ENCODE measurements around the gene SYNM.

The SYNM gene

DNA sequence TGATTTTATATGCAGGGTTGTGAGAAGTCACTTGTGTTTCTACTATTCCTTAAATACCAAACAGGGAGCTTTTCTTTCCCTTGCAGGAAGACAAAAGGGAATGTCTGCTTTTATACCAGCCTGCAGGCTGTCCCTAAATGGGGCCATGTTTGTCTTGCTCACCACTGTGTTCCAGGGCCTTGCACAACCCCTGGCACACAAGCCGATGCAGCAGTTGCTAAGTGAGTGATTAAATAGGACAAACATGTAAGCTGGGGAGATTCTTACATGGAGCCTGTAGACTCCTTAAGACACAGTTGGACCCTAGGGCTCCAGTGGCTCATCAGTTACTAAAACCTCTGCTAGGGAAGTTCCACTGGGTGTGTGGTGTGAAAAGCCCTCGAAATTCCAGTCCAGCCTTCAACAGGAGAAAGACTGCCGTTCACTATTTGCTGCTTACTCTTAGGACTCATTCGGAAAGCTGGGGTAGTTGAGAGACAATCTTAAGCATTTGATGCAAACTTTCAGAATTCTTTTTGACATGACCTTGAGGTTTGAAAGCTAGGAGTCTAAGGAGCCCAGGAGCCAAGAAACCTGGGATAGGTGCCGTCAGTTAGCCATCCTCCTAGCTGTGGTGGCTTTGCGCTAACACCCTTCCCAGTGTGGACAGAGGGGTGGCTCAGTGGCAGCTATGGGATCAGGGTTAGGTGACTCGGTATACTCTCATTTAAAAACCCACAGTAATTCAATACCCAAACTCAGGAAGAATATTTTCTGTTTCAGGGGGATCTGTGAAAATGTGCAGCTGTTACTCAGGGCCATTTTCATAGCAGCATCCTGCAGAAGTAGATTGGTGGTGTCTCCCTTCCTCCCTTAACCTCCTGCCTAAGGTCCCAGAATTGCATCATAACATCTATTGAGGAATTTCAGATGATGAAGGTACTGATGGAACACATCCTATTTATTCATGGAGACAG, 39.1 kb downstream of the SYNM start:
- no peak for DNase-seq (ENCODE audit: low spot score)

DNA sequence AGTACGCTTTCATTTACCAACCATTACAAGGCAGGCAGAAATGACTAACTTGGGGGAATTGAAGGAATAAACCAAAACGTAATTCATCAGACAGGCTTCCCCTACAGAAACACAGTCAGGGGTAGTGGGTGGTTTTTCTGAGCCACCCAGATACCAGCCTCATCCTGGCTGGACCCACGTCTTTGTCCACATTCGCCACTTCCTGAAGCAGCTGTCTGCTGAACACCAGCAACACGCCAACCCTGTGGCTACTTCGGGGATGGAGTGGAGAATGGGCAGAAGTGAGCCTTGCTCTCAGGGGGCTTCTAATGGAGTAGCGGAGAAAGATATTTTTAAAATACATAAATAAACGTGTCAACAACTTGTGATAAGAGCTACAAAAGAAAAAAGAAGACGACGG, 40.1 kb downstream of the SYNM start:
- no peak for DNase-seq (ENCODE audit: low spot score)

GRCh38 chr15:99145778-99146177, 40.9 kb downstream of the SYNM start:
- no peak for DNase-seq (ENCODE audit: low spot score)

- no peak for DNase-seq (ENCODE audit: low spot score)
Observed at GRCh38 chr15:99146661-99147060, 41.8 kb downstream of the SYNM start.

DNA sequence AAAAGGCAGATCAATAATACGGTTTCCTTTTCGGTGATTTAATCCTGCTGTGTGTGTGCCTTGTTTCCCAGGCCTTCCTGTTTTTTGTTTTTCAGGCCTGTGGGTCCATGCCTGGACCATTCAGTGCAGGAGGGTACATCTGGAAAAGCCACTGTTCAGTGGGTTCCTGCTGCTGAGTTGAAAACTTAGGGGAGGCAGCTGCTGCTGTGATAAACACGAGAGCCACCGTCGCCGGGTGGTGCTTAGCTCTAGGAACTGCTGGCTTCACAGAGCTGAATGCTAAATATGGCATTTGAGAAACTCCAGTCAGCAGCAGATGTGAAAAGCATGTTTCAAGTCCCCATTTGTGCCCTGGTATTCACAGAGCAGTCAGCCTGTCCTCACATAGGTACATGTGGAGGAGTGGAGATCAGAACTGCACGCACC, 44.0 kb downstream of the SYNM start:
- no peak for DNase-seq (ENCODE audit: low spot score)

- DNase-seq (ENCODE audit: low spot score), result no peak
Observed at GRCh38 chr15:99149366-99149765, 44.5 kb downstream of the SYNM start.

DNA sequence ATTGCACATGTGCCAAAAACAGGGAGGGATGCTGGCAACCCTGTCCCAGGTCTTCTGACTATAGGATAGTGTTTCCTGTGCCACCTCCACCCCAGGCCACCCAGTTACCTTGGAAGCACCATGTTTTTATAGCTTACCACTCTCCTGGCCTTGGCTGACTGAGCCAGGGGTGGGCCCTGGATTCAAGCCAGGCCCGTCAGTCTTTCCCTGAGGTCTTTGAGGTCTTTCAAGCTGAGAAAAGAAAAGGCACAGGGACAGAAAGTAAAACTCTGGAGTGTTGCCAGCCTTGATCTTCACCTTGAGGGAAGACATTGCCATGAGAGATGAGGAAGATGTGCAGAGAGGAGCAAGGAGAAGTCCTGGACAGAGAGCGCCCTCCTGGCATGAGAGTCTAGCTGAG, 46.3 kb downstream of the SYNM start:
- no peak for DNase-seq (ENCODE audit: low spot score)

GRCh38 chr15:99153026-99153535, 48.2 kb downstream of the SYNM start:
- DNase-seq (ENCODE audit: low spot score), result no peak

DNA sequence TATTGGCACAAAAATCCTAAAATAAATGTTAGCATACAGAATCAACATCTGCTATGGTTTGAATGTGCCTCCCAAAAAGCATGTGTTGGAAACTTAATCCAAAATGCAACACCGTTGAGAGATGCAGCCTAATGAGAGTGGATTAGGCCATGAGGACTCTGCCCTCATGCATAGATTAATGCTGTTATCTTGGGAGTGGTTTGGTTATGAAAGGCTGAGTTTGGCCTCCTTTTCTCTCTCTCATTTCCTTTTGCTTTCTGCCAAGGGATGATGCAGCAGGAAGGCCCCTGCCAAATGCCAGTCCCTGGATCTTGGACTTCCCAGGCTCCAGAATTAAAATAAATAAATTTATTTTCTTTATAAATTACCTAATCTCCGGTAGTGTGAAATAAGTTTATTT, 49.4 kb downstream of the SYNM start:
- no peak for DNase-seq (ENCODE audit: low spot score)

GRCh38 chr15:99155961-99156443, 51.1 kb downstream of the SYNM start:
- no peak for DNase-seq (ENCODE audit: low spot score)

GRCh38 chr15:99157456-99157855, 52.6 kb downstream of the SYNM start:
- DNase-seq (ENCODE audit: low spot score), result no peak

GRCh38 chr15:99158626-99159412, 53.9 kb downstream of the SYNM start:
- DNase-seq (ENCODE audit: low spot score), result no peak

DNA sequence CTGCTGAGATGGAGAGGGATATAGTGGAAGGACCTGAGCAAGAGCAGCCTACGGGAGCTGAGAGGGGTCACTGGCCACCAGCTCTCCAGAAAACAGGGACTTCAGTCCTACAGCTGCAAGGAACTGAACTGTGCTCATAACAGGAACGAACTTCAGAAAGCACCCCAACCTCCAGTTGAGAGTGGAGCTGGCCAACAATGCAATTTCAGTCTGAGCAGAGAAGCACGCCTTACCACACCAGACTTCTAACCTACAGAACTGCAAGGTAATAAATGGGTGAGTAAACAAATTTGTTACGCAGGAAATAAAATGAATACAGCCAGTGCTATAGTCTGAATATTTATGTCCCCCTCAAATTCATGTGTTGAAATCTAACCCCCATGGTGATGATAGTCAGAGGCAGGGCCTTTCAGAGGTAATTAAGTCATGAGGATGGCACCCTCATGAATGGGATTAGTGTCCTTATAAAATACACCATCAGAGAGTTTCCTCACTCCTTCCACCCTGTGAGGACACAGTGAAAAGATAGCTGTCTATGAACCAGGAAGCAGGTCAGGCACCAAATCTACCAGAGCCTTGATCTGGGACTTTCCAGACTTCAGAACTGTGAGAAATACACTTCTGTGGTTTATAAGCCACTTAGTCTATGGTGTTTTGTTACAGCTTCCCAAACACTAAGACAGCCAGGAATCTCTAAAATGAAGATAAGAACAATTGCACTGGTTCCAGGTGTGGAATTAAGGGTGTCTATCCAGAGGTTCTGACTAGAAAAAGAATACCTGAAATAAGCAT, 58.6 kb downstream of the SYNM start:
- no peak for DNase-seq (ENCODE audit: low spot score)

- DNase-seq (ENCODE audit: low spot score), result no peak
Observed at GRCh38 chr15:99164119-99164518, 59.2 kb downstream of the SYNM start.

DNA sequence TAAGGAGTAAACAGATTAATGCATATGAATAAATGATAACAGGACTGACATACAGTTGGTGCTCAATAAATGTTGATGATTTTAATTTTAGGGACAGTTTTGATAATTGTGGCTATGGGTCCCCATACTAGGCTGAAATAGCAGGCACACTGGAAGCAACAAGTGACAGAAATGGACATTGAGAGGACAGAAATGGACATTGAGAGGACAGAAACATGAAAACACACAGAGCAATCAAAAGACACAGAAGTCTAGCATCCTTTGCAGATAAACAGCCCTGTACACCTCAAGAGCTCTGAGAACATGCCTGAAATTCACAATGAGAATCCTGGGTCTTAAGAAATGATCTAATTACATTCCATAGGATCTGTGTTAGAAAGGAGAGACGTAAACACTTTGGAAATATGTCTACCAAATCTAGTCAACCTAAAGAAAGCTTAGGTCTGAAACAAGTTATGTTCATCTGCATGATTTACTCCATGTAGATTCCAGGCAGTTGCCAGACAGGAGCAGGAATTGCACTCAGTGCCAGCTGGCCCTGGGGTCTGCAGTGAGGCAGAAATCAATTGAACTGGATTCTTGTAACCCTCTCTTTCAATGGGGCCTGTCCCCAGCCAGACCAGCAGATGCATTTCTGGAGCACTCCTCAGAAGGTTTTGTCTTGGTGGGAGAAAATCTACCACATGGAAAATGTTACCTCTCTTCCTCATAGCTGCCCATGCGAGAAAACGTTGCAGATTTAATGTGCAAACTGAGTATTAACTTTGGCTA, 60.3 kb downstream of the SYNM start:
- DNase-seq (ENCODE audit: low spot score), result no peak

- DNase-seq (ENCODE audit: low spot score), result no peak
Observed at GRCh38 chr15:99165956-99166689, 61.2 kb downstream of the SYNM start.

GRCh38 chr15:99167201-99167600, 62.3 kb downstream of the SYNM start:
- no peak for DNase-seq (ENCODE audit: low spot score)

DNA sequence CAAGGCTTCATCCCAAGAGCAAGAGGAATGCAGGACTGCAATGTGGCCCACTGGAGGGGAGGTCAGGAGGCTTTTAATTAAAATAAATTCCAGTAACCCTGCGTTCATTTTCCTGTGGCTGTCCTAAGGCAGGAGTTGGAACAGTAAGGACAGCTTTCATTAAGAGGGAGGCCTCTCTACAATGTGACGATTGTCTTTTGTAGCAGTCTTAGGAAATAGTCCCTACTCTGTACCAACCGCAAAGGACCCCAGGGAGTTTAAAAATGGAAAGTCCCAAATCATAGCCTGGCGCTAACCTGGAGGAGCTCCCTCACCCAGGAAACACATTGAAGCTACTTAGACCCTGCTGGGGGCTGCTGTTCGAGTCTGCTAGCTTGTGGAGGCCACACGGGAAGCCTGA, 62.8 kb downstream of the SYNM start:
- DNase-seq (ENCODE audit: low spot score), result no peak

DNA sequence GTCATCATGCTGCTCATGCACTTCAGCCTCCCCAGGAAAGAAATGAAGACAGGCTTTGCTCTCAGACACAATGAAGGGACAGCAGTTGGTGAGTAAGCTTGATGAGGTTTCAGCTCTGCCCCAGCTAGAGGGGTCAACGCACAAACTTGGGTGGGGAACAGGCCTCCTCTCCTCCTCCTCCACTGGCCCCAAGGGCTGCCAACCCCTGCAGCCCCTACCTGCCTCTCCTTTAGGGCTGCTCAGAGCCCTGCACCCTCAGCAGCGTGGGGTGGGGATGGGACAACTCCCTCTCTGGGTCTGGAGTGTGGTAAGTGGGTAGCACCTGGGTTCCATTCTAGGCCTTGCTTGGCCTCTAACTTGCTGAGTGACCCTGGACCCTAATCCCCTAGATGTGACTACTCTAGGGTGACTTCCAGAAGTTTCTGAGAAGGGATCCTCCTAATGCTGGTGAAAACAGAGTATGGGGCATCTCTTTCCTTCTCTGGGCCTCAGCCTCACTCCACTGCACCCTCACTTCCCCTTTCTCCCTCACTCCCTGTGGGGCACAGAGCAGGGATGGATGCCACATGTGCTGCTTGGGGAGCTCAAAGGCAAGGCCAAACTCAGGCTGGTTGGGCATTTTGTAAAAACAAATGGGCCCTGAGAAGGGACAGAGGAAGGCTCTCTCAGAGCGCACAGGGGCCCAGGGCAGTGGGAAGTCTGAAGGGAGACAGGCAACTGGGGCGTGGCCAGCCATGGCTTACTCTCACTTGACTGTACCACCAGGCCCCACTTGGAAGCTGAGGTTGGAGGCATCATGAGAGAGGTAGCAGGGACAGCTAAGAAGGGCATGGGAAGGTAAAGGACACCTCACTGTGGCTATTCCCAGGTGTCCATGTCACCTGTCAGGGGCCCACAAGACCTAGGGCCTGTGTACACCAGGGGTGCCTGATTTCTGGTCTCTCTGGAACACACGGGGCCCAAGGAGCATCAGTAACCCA, 64.0 kb downstream of the SYNM start:
- DNase-seq (ENCODE audit: low spot score), result no peak
